ENCODE results near the gene SCN5A.

The SCN5A gene

DNA sequence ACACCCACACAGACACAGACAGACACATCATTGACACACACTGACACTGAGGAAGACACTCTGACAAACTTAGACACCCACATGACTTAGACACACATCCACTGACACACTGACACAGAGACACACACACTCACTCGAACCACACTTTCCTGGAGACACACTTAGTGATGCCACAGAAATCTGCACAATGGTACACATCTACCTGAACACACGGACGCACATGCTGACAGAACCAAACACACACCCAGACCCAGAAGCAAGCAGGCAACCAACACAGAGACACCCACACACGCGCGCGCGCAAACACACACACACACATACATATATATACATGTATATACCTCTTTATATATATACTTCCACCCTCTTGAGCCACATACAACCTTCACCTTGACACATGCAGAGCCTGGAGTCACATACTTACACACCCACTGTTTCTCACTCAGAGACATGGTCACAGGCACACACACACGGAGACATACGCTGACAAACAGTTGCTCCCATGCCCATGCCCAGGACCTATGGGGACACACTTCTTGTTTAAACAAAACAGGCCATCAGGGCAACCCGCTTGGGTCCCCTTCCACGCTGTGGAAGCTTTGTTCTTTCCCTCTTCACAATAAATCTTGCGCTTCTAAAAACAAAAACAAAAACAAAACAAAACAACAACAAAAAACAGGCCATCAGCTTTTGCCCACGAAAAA lies 913 bp upstream of the SCN5A start:
- CTCF ChIA-PET = interaction anchor here (0.6 to 2.0 kb wide), 5 partner anchors 10 to 379 kb away, joined by 3 to 9 read pairs (median 4); no protein-coding TSS in a partner anchor
- POLR2A ChIA-PET (ENCODE audit: low non-redundant PET) = no interaction called here
- no peak for DNase-seq (ENCODE audit: low spot score)
- no peak overlapping the region for H3K27ac ChIP-seq
- TF ChIP-seq CTCF (conservative IDR thresholded peaks at IDR 0.05; ENCODE audit: low read depth) = no peak

- CTCF ChIA-PET = no interaction called here
Measured at GRCh38 chr3:38648659-38649499, 608 bp downstream of the SCN5A start.

DNA sequence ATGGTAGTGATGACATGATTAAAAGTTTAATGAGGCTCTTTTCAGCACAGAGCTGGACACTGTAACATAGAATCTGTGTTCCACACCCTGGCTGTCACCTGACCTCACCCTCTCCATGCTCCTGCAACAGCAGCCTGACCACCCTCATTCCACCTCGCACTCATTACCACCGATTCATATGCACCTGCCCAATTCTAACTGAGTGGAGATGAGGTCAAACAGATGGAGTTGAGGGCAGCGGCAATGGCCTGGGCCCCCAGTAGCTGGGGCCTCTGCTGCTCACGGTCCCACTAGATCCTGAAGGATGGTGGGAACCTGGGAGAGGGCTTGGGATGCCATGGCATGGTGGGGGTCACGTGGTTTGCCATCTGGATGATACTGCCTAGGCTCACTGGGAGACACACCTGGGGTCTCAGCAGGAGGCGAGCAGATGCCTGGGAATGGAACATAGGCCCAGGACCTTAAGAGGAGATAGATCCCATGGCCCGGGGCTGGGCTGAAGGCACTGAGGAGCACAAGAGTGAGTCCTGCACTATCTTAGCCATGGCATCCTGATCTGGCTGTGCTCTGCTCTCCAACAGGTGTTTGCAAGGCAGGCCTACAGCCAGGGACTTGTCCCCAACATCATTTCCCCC lies 1.3 kb downstream of the SCN5A start:
- POLR2A ChIA-PET (ENCODE audit: low non-redundant PET) = no interaction called here
- DNase-seq (ENCODE audit: low spot score) = no peak
- CTCF ChIA-PET = interaction anchor here (0.9 kb wide), 1 partner anchor 127 kb away, joined by 3 read pairs; no protein-coding TSS in a partner anchor
- no peak overlapping the region for H3K27ac ChIP-seq
- TF ChIP-seq CTCF (conservative IDR thresholded peaks at IDR 0.05; ENCODE audit: low read depth) = no peak

More at GRCh38 chr3:38648659-38649499, 608 bp downstream of the SCN5A start:
- POLR2A ChIA-PET (ENCODE audit: low non-redundant PET) = no interaction called here
- no peak for TF ChIP-seq CTCF (conservative IDR thresholded peaks at IDR 0.05; ENCODE audit: low read depth)
- H3K27ac ChIP-seq = no peak overlapping the region
- no peak for DNase-seq (ENCODE audit: low spot score)

DNA sequence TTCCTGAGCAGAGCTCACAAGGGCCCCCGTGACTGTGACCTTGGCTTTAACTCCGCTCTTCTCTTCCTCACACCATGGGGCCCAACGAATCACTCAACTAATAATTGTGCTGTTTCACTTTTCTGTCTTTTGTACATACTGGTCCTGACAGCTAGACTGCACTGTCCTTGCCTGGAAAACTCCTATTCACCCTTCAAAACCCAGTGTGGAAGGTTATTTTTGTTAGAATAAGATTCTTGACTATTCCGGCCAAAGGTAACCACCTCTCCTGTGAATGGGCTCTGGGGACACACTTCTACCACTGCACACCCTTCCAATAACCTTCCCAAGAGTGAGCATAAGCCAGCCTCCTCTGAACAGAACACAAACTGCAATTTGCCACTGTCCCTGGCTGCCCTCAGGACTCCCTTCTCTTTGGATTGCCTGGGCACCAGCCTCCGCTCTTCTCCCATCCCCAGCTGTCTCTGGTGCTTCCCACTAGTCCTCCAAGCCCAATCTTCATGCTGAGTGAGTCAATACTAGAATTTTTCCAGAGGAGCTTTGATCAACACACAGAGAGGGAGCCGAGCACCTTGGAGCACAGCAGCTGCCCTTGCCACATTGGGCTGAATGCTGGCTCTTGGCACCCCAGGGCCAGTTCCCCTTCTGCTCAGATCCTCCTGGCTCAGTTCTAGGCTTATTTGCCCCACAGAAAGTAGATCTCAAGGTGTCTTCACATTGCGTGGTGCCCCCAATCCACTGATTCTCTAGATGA lies 2.1 kb downstream of the SCN5A start:
- no peak for DNase-seq (ENCODE audit: low spot score)
- POLR2A ChIA-PET (ENCODE audit: low non-redundant PET) = no interaction called here

DNA sequence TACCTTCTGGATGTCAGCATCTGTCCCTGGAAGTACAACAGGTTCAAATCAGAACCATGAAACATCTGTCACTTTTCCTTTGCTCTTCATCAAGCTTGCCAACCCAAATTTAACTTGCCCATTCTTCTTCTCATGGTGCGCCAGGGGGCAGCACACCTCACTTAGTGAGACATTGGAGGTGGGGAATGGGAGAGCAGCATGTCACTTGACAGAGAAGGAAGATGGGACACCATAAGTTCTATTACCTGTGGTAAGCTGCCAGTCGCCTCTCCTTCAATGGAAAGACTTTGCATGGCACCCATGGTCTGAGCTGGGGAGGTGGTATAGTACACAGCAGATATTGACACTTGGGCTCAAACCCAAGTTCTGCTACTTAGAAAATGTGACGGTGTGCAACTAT lies 2.9 kb downstream of the SCN5A start:
- DNase-seq (ENCODE audit: low spot score) = no peak
- ChIA-PET CTCF (interaction anchor here (0.5 to 1.3 kb wide), 3 partner anchors 12 to 197 kb away, joined by 3 to 4 read pairs (median 3); no protein-coding TSS in a partner anchor), POLR2A (ENCODE audit: low non-redundant PET) (no interaction called here)
- peak; percentile 14; the same call in 1 of the 2 replicates for TF ChIP-seq CTCF (conservative IDR thresholded peaks at IDR 0.05; ENCODE audit: low read depth)
- no peak overlapping the region for H3K27ac ChIP-seq

More for the DNA sequence above, 2.1 kb downstream of the SCN5A start:
- H3K27ac ChIP-seq = no peak overlapping the region
- no peak for TF ChIP-seq CTCF (conservative IDR thresholded peaks at IDR 0.05; ENCODE audit: low read depth)
- CTCF ChIA-PET = interaction anchor here (0.9 to 1.3 kb wide), 2 partner anchors 126 to 197 kb away, joined by 3 to 4 read pairs; no protein-coding TSS in a partner anchor

All from RWPE1 (cell line).